GM19193 (cell line): ENCODE data around the gene PRR15L.

Experiments
- POLR2A ChIP-seq: IDR thresholded peaks from 4 replicates; pipeline ENCODE4 v1.6.1; 2011; ENCODE audit not compliant: insufficient read depth, insufficient read length; ENCODE audit errors: extremely low read depth

PRR15L gene

GRCh38 chr17:47957591-47958490 is at the start of gene PRR15L:
Gene PRR15L, minus strand, starts transcription at chr17:47957883. Its CDS starts 4,649 bp downstream, at chr17:47953234.
- TF ChIP-seq POLR2A = no peak

- no peak for TF ChIP-seq POLR2A
Observed at GRCh38 chr17:48006936-48007709, 49.4 kb upstream of the PRR15L start.

- no peak for TF ChIP-seq POLR2A
Observed at GRCh38 chr17:48004983-48005382, 47.3 kb upstream of the PRR15L start.

- TF ChIP-seq POLR2A = no peak
Observed at GRCh38 chr17:48003417-48004151, 45.9 kb upstream of the PRR15L start.

GRCh38 chr17:48002916-48003416 is 45.3 kb upstream of the PRR15L start:
- TF ChIP-seq POLR2A = no peak

GRCh38 chr17:48002266-48002915 is 44.7 kb upstream of the PRR15L start:
- TF ChIP-seq POLR2A = no peak

GRCh38 chr17:48001197-48001596 is 43.5 kb upstream of the PRR15L start:
- TF ChIP-seq POLR2A = no peak

GRCh38 chr17:47999582-47999981 is 41.9 kb upstream of the PRR15L start:
- no peak for TF ChIP-seq POLR2A

- TF ChIP-seq POLR2A = no peak
Observed at GRCh38 chr17:47998044-47998443, 40.4 kb upstream of the PRR15L start.

- no peak for TF ChIP-seq POLR2A
Observed at GRCh38 chr17:47997586-47997985, 39.9 kb upstream of the PRR15L start.

- no peak for TF ChIP-seq POLR2A
Observed at GRCh38 chr17:47996201-47996600, 38.5 kb upstream of the PRR15L start.

- TF ChIP-seq POLR2A = no peak
Observed at GRCh38 chr17:47995241-47995935, 37.7 kb upstream of the PRR15L start.

- no peak for TF ChIP-seq POLR2A
Observed at GRCh38 chr17:47994724-47995123, 37.0 kb upstream of the PRR15L start.

GRCh38 chr17:47993964-47994363 is 36.3 kb upstream of the PRR15L start:
- no peak for TF ChIP-seq POLR2A
